Measurements from ENCODE around the gene NLN.

DNA sequence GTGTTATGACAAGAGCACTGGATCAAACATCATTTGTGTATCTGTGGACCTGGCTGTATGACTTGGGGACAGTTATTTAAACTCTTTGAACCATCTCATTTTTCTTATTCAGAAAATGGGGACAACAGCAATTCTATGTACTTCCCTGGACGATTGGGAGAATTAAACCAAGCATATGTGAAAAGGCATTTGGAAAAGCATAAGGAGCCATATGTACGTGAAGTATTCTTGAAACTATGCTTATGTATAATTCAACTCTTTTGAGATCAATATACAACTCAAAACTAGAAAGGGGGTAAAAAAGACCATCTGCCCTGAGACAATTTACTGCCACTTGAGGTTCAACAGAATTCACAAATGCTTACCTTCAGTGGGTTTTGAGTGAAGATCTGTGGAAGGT, 75.5 kb downstream of the NLN start:
- no peak for TF ChIP-seq POLR2A (IDR thresholded peaks at IDR 0.05)
- TF ChIP-seq, protein P1, sequence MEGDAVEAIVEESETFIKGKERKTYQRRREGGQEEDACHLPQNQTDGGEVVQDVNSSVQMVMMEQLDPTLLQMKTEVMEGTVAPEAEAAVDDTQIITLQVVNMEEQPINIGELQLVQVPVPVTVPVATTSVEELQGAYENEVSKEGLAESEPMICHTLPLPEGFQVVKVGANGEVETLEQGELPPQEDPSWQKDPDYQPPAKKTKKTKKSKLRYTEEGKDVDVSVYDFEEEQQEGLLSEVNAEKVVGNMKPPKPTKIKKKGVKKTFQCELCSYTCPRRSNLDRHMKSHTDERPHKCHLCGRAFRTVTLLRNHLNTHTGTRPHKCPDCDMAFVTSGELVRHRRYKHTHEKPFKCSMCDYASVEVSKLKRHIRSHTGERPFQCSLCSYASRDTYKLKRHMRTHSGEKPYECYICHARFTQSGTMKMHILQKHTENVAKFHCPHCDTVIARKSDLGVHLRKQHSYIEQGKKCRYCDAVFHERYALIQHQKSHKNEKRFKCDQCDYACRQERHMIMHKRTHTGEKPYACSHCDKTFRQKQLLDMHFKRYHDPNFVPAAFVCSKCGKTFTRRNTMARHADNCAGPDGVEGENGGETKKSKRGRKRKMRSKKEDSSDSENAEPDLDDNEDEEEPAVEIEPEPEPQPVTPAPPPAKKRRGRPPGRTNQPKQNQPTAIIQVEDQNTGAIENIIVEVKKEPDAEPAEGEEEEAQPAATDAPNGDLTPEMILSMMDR (IDR thresholded peaks at IDR 0.05) = no peak

Data from Peyer's patch (tissue), 4 donors.